Measurements from ENCODE around the gene OMA1.

- TF ChIP-seq L3MBTL2 (conservative IDR thresholded peaks at IDR 0.05) (no peak), FOXM1 (IDR thresholded peaks at IDR 0.05; ENCODE audit: borderline replicate concordance) (no peak), ARNT (IDR thresholded peaks at IDR 0.05) (no peak), SUZ12 (IDR thresholded peaks at IDR 0.05) (no peak), LEF1 (IDR thresholded peaks at IDR 0.05; ENCODE audit: borderline replicate concordance) (no peak), CTBP1 (IDR thresholded peaks at IDR 0.05; ENCODE audit: borderline replicate concordance) (no peak), BHLHE40 (IDR thresholded peaks at IDR 0.05; ENCODE audit: borderline replicate concordance) (no peak), SP1 (IDR thresholded peaks at IDR 0.05) (no peak)
Measured at GRCh38 chr1:58469476-58469875, 77.0 kb downstream of the OMA1 start.
